ENCODE data around the gene TRDMT1.
"Not testable (repeated sequence)": the region's sequence is repeated elsewhere in the genome, so short reads cannot be mapped to it uniquely, and the experiment has no call there.

The TRDMT1 gene

DNA sequence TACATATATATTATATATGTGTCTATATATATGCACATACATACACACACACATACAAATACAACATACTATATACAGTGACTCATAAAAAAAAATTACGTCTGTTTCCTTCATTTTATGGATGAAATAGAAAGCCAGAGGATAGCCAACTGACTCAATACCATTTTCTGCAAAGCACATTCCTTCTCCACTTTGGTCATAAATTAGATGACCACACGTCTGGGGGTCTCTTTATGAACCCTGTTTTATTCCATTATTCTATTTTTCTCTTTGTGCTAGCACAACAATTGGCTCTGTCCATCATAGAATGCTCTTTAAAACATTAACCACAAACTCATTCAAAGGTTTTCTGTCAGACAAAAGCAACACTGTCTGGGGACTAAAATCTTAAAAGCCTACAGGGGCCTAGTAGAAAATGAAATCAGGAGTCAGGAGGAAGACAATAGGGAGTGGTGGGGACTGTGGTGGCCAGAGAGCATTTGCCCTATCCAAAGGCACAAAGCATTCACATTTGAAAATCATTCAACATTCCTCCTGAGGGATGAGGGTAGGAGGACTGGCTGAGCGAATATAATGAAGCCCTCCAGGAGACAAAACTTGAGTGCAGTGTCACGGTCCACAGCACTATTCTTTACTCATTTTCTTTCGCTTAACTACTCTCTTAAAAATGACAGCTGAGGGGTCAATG lies 76.1 kb downstream of the TRDMT1 start:
- Histone ChIP-seq H3K4me1 (ENCODE audit: control insufficient read depth in 1 of 2, insufficient read depth in 2 of 2, low read length in 2 of 2) (no peaks in the 10 kb centered on the region), H3K27ac (ENCODE audit: low read length) (no peak overlapping the region)

DNA sequence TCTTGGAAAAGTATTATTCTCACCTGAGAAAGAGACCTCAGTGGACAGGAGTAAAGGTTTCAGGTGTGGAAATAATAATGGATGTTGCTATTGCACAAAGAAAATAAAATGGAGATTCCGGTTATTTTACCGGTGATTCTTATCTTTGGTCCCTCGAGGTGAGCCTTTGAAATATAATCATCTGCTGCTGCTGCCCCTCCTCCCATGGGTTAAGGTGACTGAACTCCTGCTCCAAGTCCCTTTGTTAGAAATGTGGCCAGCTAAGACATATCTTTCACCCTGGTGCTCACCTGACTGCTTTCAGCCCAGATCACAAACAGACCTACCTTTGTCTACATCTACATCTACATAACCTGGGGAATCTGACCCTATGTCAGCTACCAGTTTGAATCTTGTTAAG lies 77.5 kb downstream of the TRDMT1 start:
- no peaks in the 10 kb centered on the region for H3K9me3 ChIP-seq (ENCODE audit: control insufficient read depth in 1 of 2, low read length in 2 of 2)
- no peaks in the 10 kb centered on the region for H3K4me1 ChIP-seq (ENCODE audit: control insufficient read depth in 1 of 2, insufficient read depth in 2 of 2, low read length in 2 of 2)
- no peak overlapping the region for H3K4me3 ChIP-seq (ENCODE audit: low read depth in 1 of 2, low read length in 2 of 2)
- H3K36me3 ChIP-seq (ENCODE audit: control insufficient read depth in 1 of 2, insufficient read depth in 2 of 2, low read length in 2 of 2) = no peaks in the 10 kb centered on the region
- no peaks in the 10 kb centered on the region for H3K27me3 ChIP-seq (ENCODE audit: low read depth, low read length)
- no peak overlapping the region for H3K27ac ChIP-seq (ENCODE audit: low read length)

More for the DNA sequence above, 76.1 kb downstream of the TRDMT1 start:
- Histone ChIP-seq H3K9me3 (ENCODE audit: control insufficient read depth in 1 of 2, low read length in 2 of 2) (no peaks in the 10 kb centered on the region), H3K27me3 (ENCODE audit: low read depth, low read length) (no peaks in the 10 kb centered on the region), H3K36me3 (ENCODE audit: control insufficient read depth in 1 of 2, insufficient read depth in 2 of 2, low read length in 2 of 2) (no peaks in the 10 kb centered on the region), H3K4me3 (ENCODE audit: low read depth in 1 of 2, low read length in 2 of 2) (no peak overlapping the region)

- Histone ChIP-seq H3K36me3 (ENCODE audit: control insufficient read depth in 1 of 2, insufficient read depth in 2 of 2, low read length in 2 of 2) (no peaks in the 10 kb centered on the region), H3K27ac (ENCODE audit: low read length) (no peak overlapping the region), H3K4me3 (ENCODE audit: low read depth in 1 of 2, low read length in 2 of 2) (no peak overlapping the region), H3K27me3 (ENCODE audit: low read depth, low read length) (no peaks in the 10 kb centered on the region), H3K9me3 (ENCODE audit: control insufficient read depth in 1 of 2, low read length in 2 of 2) (no peaks in the 10 kb centered on the region), H3K4me1 (ENCODE audit: control insufficient read depth in 1 of 2, insufficient read depth in 2 of 2, low read length in 2 of 2) (no peaks in the 10 kb centered on the region)
Measured at GRCh38 chr10:17122726-17123661, 78.5 kb downstream of the TRDMT1 start.

GRCh38 chr10:17122052-17122451 lies 79.4 kb downstream of the TRDMT1 start:
- H3K27me3 ChIP-seq (ENCODE audit: low read depth, low read length) = no peaks in the 10 kb centered on the region
- no peaks in the 10 kb centered on the region for H3K9me3 ChIP-seq (ENCODE audit: control insufficient read depth in 1 of 2, low read length in 2 of 2)
- no peaks in the 10 kb centered on the region for H3K4me1 ChIP-seq (ENCODE audit: control insufficient read depth in 1 of 2, insufficient read depth in 2 of 2, low read length in 2 of 2)
- H3K27ac ChIP-seq (ENCODE audit: low read length) = no peak overlapping the region
- no peak overlapping the region for H3K4me3 ChIP-seq (ENCODE audit: low read depth in 1 of 2, low read length in 2 of 2)
- H3K36me3 ChIP-seq (ENCODE audit: control insufficient read depth in 1 of 2, insufficient read depth in 2 of 2, low read length in 2 of 2) = no peaks in the 10 kb centered on the region

GRCh38 chr10:17120694-17121093 lies 80.8 kb downstream of the TRDMT1 start:
- H3K27me3 ChIP-seq (ENCODE audit: low read depth, low read length) = no peaks in the 10 kb centered on the region
- no peaks in the 10 kb centered on the region for H3K4me1 ChIP-seq (ENCODE audit: control insufficient read depth in 1 of 2, insufficient read depth in 2 of 2, low read length in 2 of 2)
- H3K9me3 ChIP-seq (ENCODE audit: control insufficient read depth in 1 of 2, low read length in 2 of 2) = no peaks in the 10 kb centered on the region
- H3K4me3 ChIP-seq (ENCODE audit: low read depth in 1 of 2, low read length in 2 of 2) = no peak overlapping the region
- no peak overlapping the region for H3K27ac ChIP-seq (ENCODE audit: low read length)
- H3K36me3 ChIP-seq (ENCODE audit: control insufficient read depth in 1 of 2, insufficient read depth in 2 of 2, low read length in 2 of 2) = no peaks in the 10 kb centered on the region

- Histone ChIP-seq H3K36me3 (ENCODE audit: control insufficient read depth in 1 of 2, insufficient read depth in 2 of 2, low read length in 2 of 2) (no peaks in the 10 kb centered on the region), H3K27me3 (ENCODE audit: low read depth, low read length) (no peaks in the 10 kb centered on the region), H3K4me3 (ENCODE audit: low read depth in 1 of 2, low read length in 2 of 2) (no peak overlapping the region), H3K9me3 (ENCODE audit: control insufficient read depth in 1 of 2, low read length in 2 of 2) (no peaks in the 10 kb centered on the region), H3K4me1 (ENCODE audit: control insufficient read depth in 1 of 2, insufficient read depth in 2 of 2, low read length in 2 of 2) (no peaks in the 10 kb centered on the region), H3K27ac (ENCODE audit: low read length) (no peak overlapping the region)
Measured at GRCh38 chr10:17119845-17120244, 81.6 kb downstream of the TRDMT1 start.

- no peaks in the 10 kb centered on the region for H3K27me3 ChIP-seq (ENCODE audit: low read depth, low read length)
- no peaks in the 10 kb centered on the region for H3K36me3 ChIP-seq (ENCODE audit: control insufficient read depth in 1 of 2, insufficient read depth in 2 of 2, low read length in 2 of 2)
- no peak overlapping the region for H3K27ac ChIP-seq (ENCODE audit: low read length)
- no peak overlapping the region for H3K4me3 ChIP-seq (ENCODE audit: low read depth in 1 of 2, low read length in 2 of 2)
- no peaks in the 10 kb centered on the region for H3K4me1 ChIP-seq (ENCODE audit: control insufficient read depth in 1 of 2, insufficient read depth in 2 of 2, low read length in 2 of 2)
- no peaks in the 10 kb centered on the region for H3K9me3 ChIP-seq (ENCODE audit: control insufficient read depth in 1 of 2, low read length in 2 of 2)
Measured at GRCh38 chr10:17116193-17116592, 85.3 kb downstream of the TRDMT1 start.

DNA sequence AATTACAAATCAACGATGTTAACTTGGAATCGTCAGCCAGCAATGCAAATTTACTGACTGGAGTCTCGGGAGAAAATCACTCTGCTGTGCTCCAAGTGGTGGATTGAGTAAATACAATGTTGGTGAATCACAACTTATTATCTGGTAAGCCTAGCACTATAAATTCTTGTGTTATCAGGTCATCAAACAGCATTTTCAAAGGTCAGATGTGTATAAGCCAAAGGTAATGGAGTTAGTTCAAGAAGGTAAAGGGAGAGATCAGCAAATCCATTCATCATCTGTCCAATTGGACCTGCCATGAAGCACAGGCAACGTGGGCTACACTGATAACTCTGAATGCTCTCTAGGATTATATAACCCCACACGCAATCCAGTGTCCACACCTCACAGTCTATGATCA lies 85.8 kb downstream of the TRDMT1 start:
- no peaks in the 10 kb centered on the region for H3K27me3 ChIP-seq (ENCODE audit: low read depth, low read length)
- H3K36me3 ChIP-seq (ENCODE audit: control insufficient read depth in 1 of 2, insufficient read depth in 2 of 2, low read length in 2 of 2) = no peaks in the 10 kb centered on the region
- H3K4me1 ChIP-seq (ENCODE audit: control insufficient read depth in 1 of 2, insufficient read depth in 2 of 2, low read length in 2 of 2) = no peaks in the 10 kb centered on the region
- H3K4me3 ChIP-seq (ENCODE audit: low read depth in 1 of 2, low read length in 2 of 2) = no peak overlapping the region
- H3K9me3 ChIP-seq (ENCODE audit: control insufficient read depth in 1 of 2, low read length in 2 of 2) = no peaks in the 10 kb centered on the region
- no peak overlapping the region for H3K27ac ChIP-seq (ENCODE audit: low read length)

- H3K27me3 ChIP-seq (ENCODE audit: low read depth, low read length); H3K4me1 ChIP-seq (ENCODE audit: control insufficient read depth in 1 of 2, insufficient read depth in 2 of 2, low read length in 2 of 2); H3K36me3 ChIP-seq (ENCODE audit: control insufficient read depth in 1 of 2, insufficient read depth in 2 of 2, low read length in 2 of 2); H3K4me3 ChIP-seq (ENCODE audit: low read depth in 1 of 2, low read length in 2 of 2); H3K27ac ChIP-seq (ENCODE audit: low read length); H3K9me3 ChIP-seq (ENCODE audit: control insufficient read depth in 1 of 2, low read length in 2 of 2): not testable (repeated sequence)
Measured at GRCh38 chr10:17114878-17115444, 86.5 kb downstream of the TRDMT1 start.

- no peaks in the 10 kb centered on the region for H3K4me1 ChIP-seq (ENCODE audit: control insufficient read depth in 1 of 2, insufficient read depth in 2 of 2, low read length in 2 of 2)
- no peak overlapping the region for H3K27ac ChIP-seq (ENCODE audit: low read length)
- H3K9me3 ChIP-seq (ENCODE audit: control insufficient read depth in 1 of 2, low read length in 2 of 2) = no peaks in the 10 kb centered on the region
- H3K4me3 ChIP-seq (ENCODE audit: low read depth in 1 of 2, low read length in 2 of 2) = no peak overlapping the region
- no peaks in the 10 kb centered on the region for H3K27me3 ChIP-seq (ENCODE audit: low read depth, low read length)
- H3K36me3 ChIP-seq (ENCODE audit: control insufficient read depth in 1 of 2, insufficient read depth in 2 of 2, low read length in 2 of 2) = no peaks in the 10 kb centered on the region
Measured at GRCh38 chr10:17113889-17114540, 87.5 kb downstream of the TRDMT1 start.

GRCh38 chr10:17113346-17113745 lies 88.1 kb downstream of the TRDMT1 start:
- Histone ChIP-seq H3K4me3 (ENCODE audit: low read depth in 1 of 2, low read length in 2 of 2) (no peak overlapping the region), H3K27me3 (ENCODE audit: low read depth, low read length) (no peaks in the 10 kb centered on the region), H3K4me1 (ENCODE audit: control insufficient read depth in 1 of 2, insufficient read depth in 2 of 2, low read length in 2 of 2) (no peaks in the 10 kb centered on the region), H3K36me3 (ENCODE audit: control insufficient read depth in 1 of 2, insufficient read depth in 2 of 2, low read length in 2 of 2) (no peaks in the 10 kb centered on the region), H3K27ac (ENCODE audit: low read length) (no peak overlapping the region), H3K9me3 (ENCODE audit: control insufficient read depth in 1 of 2, low read length in 2 of 2) (no peaks in the 10 kb centered on the region)
